Measurements from ENCODE around the gene PDZD2.
"Not testable (repeated sequence)": the region's sequence is repeated elsewhere in the genome, so short reads cannot be mapped to it uniquely, and the experiment has no call there.

DNA sequence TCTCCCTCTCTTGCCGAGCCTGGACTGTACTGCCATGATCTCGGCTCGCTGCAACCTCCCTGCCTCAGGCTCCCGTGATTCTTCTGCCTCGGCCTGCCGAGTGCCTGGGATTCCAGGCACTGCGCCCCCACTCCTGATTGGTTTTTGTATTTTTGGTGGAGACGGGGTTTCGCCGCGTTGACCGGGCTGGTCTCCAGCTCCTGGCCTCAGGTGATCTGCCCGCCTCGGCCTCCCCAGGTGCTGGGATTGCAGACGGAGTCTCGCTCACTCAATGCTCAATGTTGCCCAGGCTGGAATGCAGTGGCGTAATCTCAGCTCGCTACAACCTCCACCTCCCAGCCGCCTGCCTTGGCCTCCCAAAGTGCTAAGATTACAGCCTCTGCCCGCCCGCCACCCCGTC lies 400.2 kb downstream of the PDZD2 start:
- not testable (repeated sequence) for TF ChIP-seq MXI1, EP300 (conservative IDR thresholded peaks at IDR 0.05; ENCODE audit: poor library complexity, severe bottlenecking)
- TF ChIP-seq, protein P1, sequence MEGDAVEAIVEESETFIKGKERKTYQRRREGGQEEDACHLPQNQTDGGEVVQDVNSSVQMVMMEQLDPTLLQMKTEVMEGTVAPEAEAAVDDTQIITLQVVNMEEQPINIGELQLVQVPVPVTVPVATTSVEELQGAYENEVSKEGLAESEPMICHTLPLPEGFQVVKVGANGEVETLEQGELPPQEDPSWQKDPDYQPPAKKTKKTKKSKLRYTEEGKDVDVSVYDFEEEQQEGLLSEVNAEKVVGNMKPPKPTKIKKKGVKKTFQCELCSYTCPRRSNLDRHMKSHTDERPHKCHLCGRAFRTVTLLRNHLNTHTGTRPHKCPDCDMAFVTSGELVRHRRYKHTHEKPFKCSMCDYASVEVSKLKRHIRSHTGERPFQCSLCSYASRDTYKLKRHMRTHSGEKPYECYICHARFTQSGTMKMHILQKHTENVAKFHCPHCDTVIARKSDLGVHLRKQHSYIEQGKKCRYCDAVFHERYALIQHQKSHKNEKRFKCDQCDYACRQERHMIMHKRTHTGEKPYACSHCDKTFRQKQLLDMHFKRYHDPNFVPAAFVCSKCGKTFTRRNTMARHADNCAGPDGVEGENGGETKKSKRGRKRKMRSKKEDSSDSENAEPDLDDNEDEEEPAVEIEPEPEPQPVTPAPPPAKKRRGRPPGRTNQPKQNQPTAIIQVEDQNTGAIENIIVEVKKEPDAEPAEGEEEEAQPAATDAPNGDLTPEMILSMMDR (IDR thresholded peaks at IDR 0.05; ENCODE audit: poor library complexity, severe bottlenecking) = not testable (repeated sequence)
